Measurements from ENCODE around the gene COQ6.

DNA sequence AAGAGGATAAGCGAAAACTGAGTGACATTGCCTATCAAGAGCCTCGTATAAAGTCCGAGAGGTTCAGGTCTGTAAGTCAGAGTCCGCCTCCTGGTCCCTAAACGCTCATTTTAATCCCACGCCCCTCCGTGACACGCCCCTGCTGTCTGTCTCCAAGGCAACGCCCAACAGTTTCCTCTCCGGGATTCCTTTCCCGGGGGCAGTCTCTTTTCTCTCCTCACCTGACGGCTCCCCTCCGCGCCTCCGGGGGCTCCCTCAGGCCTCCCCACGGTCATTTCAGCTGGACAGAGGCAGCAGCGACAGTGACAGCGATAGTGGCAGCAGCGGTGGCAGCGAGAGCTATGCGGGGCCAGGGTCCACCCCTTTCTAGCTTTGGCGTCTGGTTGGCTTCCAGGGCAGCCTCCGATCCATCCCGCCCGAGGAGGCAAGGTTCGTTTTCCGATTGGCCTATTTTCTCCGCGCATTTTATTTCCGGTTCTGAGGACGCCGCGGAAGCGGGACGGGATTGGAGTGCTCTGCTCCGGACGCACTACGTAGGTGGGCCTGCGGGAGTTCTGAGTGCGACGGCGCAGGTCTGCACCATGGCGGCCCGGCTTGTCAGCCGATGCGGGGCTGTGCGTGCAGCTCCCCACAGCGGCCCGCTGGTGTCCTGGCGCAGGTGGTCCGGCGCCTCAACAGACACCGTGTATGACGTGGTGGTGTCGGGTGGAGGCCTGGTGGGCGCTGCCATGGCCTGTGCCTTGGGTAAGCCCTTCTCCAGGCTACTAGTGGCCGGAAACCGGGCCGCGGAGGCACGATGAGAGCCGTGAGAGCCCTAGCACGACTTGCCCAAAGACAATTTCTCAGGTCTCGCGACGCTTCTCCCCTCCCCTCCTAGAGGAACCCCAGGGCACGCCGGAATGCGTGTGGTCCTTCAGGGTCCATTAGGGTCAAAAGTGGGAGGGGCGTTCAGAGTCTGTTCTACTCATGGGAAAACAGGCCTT is at the start of gene COQ6, which contains the start of gene FAM161B:
- TF ChIP-seq, protein P1, sequence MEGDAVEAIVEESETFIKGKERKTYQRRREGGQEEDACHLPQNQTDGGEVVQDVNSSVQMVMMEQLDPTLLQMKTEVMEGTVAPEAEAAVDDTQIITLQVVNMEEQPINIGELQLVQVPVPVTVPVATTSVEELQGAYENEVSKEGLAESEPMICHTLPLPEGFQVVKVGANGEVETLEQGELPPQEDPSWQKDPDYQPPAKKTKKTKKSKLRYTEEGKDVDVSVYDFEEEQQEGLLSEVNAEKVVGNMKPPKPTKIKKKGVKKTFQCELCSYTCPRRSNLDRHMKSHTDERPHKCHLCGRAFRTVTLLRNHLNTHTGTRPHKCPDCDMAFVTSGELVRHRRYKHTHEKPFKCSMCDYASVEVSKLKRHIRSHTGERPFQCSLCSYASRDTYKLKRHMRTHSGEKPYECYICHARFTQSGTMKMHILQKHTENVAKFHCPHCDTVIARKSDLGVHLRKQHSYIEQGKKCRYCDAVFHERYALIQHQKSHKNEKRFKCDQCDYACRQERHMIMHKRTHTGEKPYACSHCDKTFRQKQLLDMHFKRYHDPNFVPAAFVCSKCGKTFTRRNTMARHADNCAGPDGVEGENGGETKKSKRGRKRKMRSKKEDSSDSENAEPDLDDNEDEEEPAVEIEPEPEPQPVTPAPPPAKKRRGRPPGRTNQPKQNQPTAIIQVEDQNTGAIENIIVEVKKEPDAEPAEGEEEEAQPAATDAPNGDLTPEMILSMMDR (IDR thresholded peaks at IDR 0.05), result 0 out of 2 replicates have a peak, but pooled peaks have one; percentile 6
- no peak for TF ChIP-seq ZFX (IDR thresholded peaks at IDR 0.05; ENCODE audit: borderline replicate concordance)

Measured in 22Rv1 (cell line).